Measurements from ENCODE around the gene TMEM106A. TPM values are rescaled to one million over a fixed set of nuclear protein-coding genes. Genes with fewer than 3 reads are reported as not detected.
A peak's percentile ranks its signal among the peaks of the same experiment; 100 is the strongest.
"Not testable (repeated sequence)": the region's sequence is repeated elsewhere in the genome, so short reads cannot be mapped to it uniquely, and the experiment has no call there.

Gene TMEM106A
- total RNA-seq, 2 donors from 2014 or later, result 7.6 to 8.4 TPM

- no peak for ATAC-seq
- intact Hi-C loops (cut with DNase I), result no loop called here
- no peak for DNase-seq
Measured at GRCh38 chr17:43212641-43213490, 1.2 kb downstream of the TMEM106A start.

GRCh38 chr17:43213545-43213944, 1.9 kb downstream of the TMEM106A start:
- intact Hi-C loops (cut with DNase I), result no loop called here

GRCh38 chr17:43215341-43215740, 3.7 kb downstream of the TMEM106A start:
- intact Hi-C loops (cut with DNase I), result no loop called here
- no peak for DNase-seq
- no peak for ATAC-seq

More at GRCh38 chr17:43213545-43213944, 1.9 kb downstream of the TMEM106A start:
- DNase-seq, result no peak
- no peak for ATAC-seq

GRCh38 chr17:43216369-43216761, 4.7 kb downstream of the TMEM106A start:
- intact Hi-C loops (cut with DNase I), result no loop called here
- ATAC-seq, result no peak
- DNase-seq, result no peak

- ATAC-seq, result no peak
- intact Hi-C loops (cut with DNase I), result no loop called here
- DNase-seq, result no peak
Measured at GRCh38 chr17:43216762-43217613, 5.3 kb downstream of the TMEM106A start.

GRCh38 chr17:43217614-43218087, 6.0 kb downstream of the TMEM106A start:
- no peak for ATAC-seq

GRCh38 chr17:43219001-43219400, 7.3 kb downstream of the TMEM106A start:
- intact Hi-C loops (cut with DNase I), result no loop called here
- ATAC-seq, result no peak
- no peak for DNase-seq

More at GRCh38 chr17:43217614-43218087, 6.0 kb downstream of the TMEM106A start:
- no peak for DNase-seq
- intact Hi-C loops (cut with DNase I), result no loop called here

- DNase-seq (no peak), ATAC-seq (no peak)
- intact Hi-C loops (cut with DNase I), result no loop called here
Measured at GRCh38 chr17:43219746-43220380, 8.2 kb downstream of the TMEM106A start.

GRCh38 chr17:43220511-43221125, 8.9 kb downstream of the TMEM106A start:
- intact Hi-C loops (cut with DNase I), result no loop called here
- DNase-seq (no peak), ATAC-seq (no peak)

- ATAC-seq (no peak), DNase-seq (no peak)
- intact Hi-C loops (cut with DNase I), result no loop called here
Measured at GRCh38 chr17:43224146-43224705, 12.6 kb downstream of the TMEM106A start.

GRCh38 chr17:43226393-43226792, 14.7 kb downstream of the TMEM106A start:
- intact Hi-C loops (cut with DNase I), result no loop called here
- DNase-seq (no peak), ATAC-seq (no peak)

GRCh38 chr17:43228020-43228782, 16.5 kb downstream of the TMEM106A start, which contains the start of gene CCDC200:
Gene CCDC200 (minus strand): TSS chr17:43228623. CDS start chr17:43228554, 69 bp downstream.
- ATAC-seq, result peak in 1 of 2 donors; percentile 44
- DNase-seq; intact Hi-C loops (cut with DNase I): not testable (repeated sequence)

GRCh38 chr17:43231205-43232020, 19.7 kb downstream of the TMEM106A start:
- intact Hi-C loops (cut with DNase I); DNase-seq: not testable (repeated sequence)
- peak in 1 of 2 donors; percentile 68 for ATAC-seq

- ATAC-seq, result not testable (repeated sequence)
- peak; percentile 56 for DNase-seq
Measured at GRCh38 chr17:43232021-43232699, 20.5 kb downstream of the TMEM106A start.

GRCh38 chr17:43233263-43233662, 21.6 kb downstream of the TMEM106A start:
- DNase-seq; intact Hi-C loops (cut with DNase I); ATAC-seq: not testable (repeated sequence)

More at GRCh38 chr17:43232021-43232699, 20.5 kb downstream of the TMEM106A start:
- intact Hi-C loops (cut with DNase I), result not testable (repeated sequence)

- intact Hi-C loops (cut with DNase I); DNase-seq; ATAC-seq: not testable (repeated sequence)
Measured at GRCh38 chr17:43233877-43234276, 22.2 kb downstream of the TMEM106A start, which contains the start of gene RNU2-1. Gene RNU2-1 (minus strand): TSS chr17:43233977.
